GM23338 (cell line): ENCODE results near the gene ABCD1. TPM values are rescaled to one million over a fixed set of nuclear protein-coding genes. Genes with fewer than 3 reads are reported as not detected.

Experiments used
- ATAC-seq: fragments of 200-7000 bp; cut with Tn5 transposase; 3 replicates; pipeline ENCODE4 v1.9.1; 2020
- DNase-seq: peaks from one replicate; pipeline ENCODE4 v3.0.0-alpha.2; 2015; ENCODE audit warnings: low spot score
- H2AFZ ChIP-seq: fragments of 200-600 bp; sonication (generic); 2 replicates; pipeline ENCODE4 v1.8.0; 2016; ENCODE audit warnings: antibody characterized with exemption, mild to moderate bottlenecking, moderate library complexity
- H3F3A ChIP-seq: fragments of 200-600 bp; sonication (generic); replicated peaks from 2 replicates; pipeline ENCODE4 v1.8.0; 2017; ENCODE audit warnings: antibody characterized with exemption, mixed run types, low read depth
- H3K27ac ChIP-seq: fragments of 200-600 bp; sonication (generic); 2 replicates; pipeline ENCODE4 v1.6.1; 2016; ENCODE audit warnings: low read depth
- H3K27me3 ChIP-seq: fragments of 200-600 bp; sonication (generic); 2 replicates; pipeline ENCODE4 v1.8.0; 2016; ENCODE audit warnings: mild to moderate bottlenecking, mixed run types, moderate library complexity; ENCODE audit not compliant: insufficient read depth
- H3K36me3 ChIP-seq: fragments of 200-600 bp; sonication (generic); 2 replicates; pipeline ENCODE4 v1.8.0; 2016; ENCODE audit warnings: mild to moderate bottlenecking; ENCODE audit not compliant: insufficient read depth
- H3K4me1 ChIP-seq: fragments of 200-600 bp; sonication (generic); 2 replicates; pipeline ENCODE4 v1.8.0; 2016; ENCODE audit warnings: mild to moderate bottlenecking, moderate library complexity; ENCODE audit not compliant: insufficient read depth
- H3K4me2 ChIP-seq: fragments of 200-600 bp; sonication (generic); 2 replicates; pipeline ENCODE4 v1.7.1; 2017; ENCODE audit warnings: mixed run types
- H3K4me3 ChIP-seq: fragments of 200-600 bp; sonication (generic); 2 replicates; pipeline ENCODE4 v1.6.1; 2016; ENCODE audit warnings: mixed run types
- H3K79me2 ChIP-seq: fragments of 200-600 bp; sonication (generic); replicated peaks from 2 replicates; pipeline ENCODE4 v1.8.0; 2017; ENCODE audit warnings: mild to moderate bottlenecking; ENCODE audit not compliant: insufficient read depth
- H3K9me2 ChIP-seq: fragments of 200-600 bp; sonication (generic); 2 replicates; pipeline ENCODE4 v1.8.0; 2017; ENCODE audit not compliant: insufficient read depth
- H4K20me1 ChIP-seq: fragments of 200-600 bp; sonication (generic); replicated peaks from 2 replicates; pipeline ENCODE4 v1.8.0; 2017; ENCODE audit warnings: mild to moderate bottlenecking; ENCODE audit not compliant: insufficient read depth
- H3K27ac Mint-ChIP-seq: 2 replicates; pipeline ENCODE4 v1.8.0; 2020; ENCODE audit warnings: inconsistent platforms, mild to moderate bottlenecking, moderate library complexity, mixed read lengths
- H3K27me3 Mint-ChIP-seq: 3 replicates; pipeline ENCODE4 v1.8.0; 2022; ENCODE audit warnings: low read depth, mild to moderate bottlenecking, moderate library complexity, mixed read lengths, inconsistent platforms; ENCODE audit not compliant: insufficient read depth, poor library complexity
- H3K36me3 Mint-ChIP-seq: 3 replicates; pipeline ENCODE4 v1.8.0; 2021; ENCODE audit warnings: low read depth, mild to moderate bottlenecking, inconsistent platforms, moderate library complexity, mixed read lengths
- H3K4me1 Mint-ChIP-seq: 3 replicates; pipeline ENCODE4 v1.8.0; 2020; ENCODE audit warnings: mild to moderate bottlenecking, inconsistent platforms, mixed read lengths
- H3K4me3 Mint-ChIP-seq: 3 replicates; pipeline ENCODE4 v1.8.0; 2021; ENCODE audit warnings: moderate library complexity, mild to moderate bottlenecking, inconsistent platforms, mixed read lengths
- H3K9me3 Mint-ChIP-seq: 3 replicates; pipeline ENCODE4 v1.8.0; 2020; ENCODE audit warnings: moderate library complexity, mild to moderate bottlenecking, inconsistent platforms, mixed read lengths
- CREB1 ChIP-seq: fragments of 250-450 bp; sonication (Bioruptor Pico); IDR thresholded peaks from 2 replicates; pipeline ENCODE4 v1.5.0; 2020; ENCODE audit warnings: low read depth, mild to moderate bottlenecking, moderate library complexity
- EZH2 ChIP-seq: fragments of 200-600 bp; sonication (generic); IDR thresholded peaks from one replicate; pipeline ENCODE4 v1.8.0; 2017; ENCODE audit warnings: antibody characterized with exemption, mild to moderate bottlenecking, low read depth; ENCODE audit not compliant: unreplicated experiment
- EZH2phosphoT487 ChIP-seq: fragments of 200-600 bp; sonication (generic); IDR thresholded peaks from one replicate; pipeline ENCODE4 v1.8.1; 2018; ENCODE audit warnings: antibody characterized with exemption; ENCODE audit not compliant: unreplicated experiment
- JUNB ChIP-seq: IDR thresholded peaks from one replicate; pipeline ENCODE4 v1.6.1; 2016; ENCODE audit warnings: antibody characterized with exemption; ENCODE audit not compliant: unreplicated experiment
- ZNF331 ChIP-seq: fragments of 250-450 bp; sonication (Bioruptor Pico); IDR thresholded peaks from 2 replicates; pipeline ENCODE4 v1.5.0; 2020; ENCODE audit warnings: low read depth, mild to moderate bottlenecking, moderate library complexity
- polyA plus RNA-seq: library from polyadenylated mRNA; unstranded; fragments of >200 nt; fragmentation: Nextera tagmentation; extraction: Ambion mirVana; gene quantifications from 2 replicates; pipeline ENCODE4 v1.2.1, GENCODE V29; 2016
- total RNA-seq: library from RNA; depleted of rRNA; stranded (reverse); fragments of >200 nt; shearing (Covaris generic); gene quantifications from 2 replicates; pipeline ENCODE4 v1.2.3, GENCODE V29; 2014
- TF ChIP-seq, protein P1 (sequence below), 2 experiments: fragments of 200-600 bp in 1 of 2; sonication (generic) in 1 of 2; conservative IDR thresholded peaks; 2 replicates each; pipeline versions ENCODE4 v1.5.1 to v1.6.1; 2016 to 2017; ENCODE audit warnings: antibody characterized with exemption in 2 of 2, low read depth in 2 of 2, mild to moderate bottlenecking in 2 of 2, moderate library complexity in 1 of 2
- TF ChIP-seq, protein P2 (sequence below): IDR thresholded peaks from one replicate; pipeline ENCODE4 v1.6.1; 2018; ENCODE audit warnings: antibody characterized with exemption; ENCODE audit not compliant: unreplicated experiment
- TF ChIP-seq, protein P3 (sequence below): IDR thresholded peaks from 2 replicates; pipeline ENCODE4 v1.6.1; 2016; ENCODE audit warnings: antibody characterized with exemption
- TF ChIP-seq, protein P4 (sequence below): fragments of 250-450 bp; sonication (Bioruptor Pico); IDR thresholded peaks from 2 replicates; pipeline ENCODE4 v1.5.0; 2020; ENCODE audit warnings: mild to moderate bottlenecking, moderate library complexity

The ABCD1 gene
- total and polyA plus RNA-seq, 2 experiments from 2014 or later: 2.4 to 8.9 TPM

DNA sequence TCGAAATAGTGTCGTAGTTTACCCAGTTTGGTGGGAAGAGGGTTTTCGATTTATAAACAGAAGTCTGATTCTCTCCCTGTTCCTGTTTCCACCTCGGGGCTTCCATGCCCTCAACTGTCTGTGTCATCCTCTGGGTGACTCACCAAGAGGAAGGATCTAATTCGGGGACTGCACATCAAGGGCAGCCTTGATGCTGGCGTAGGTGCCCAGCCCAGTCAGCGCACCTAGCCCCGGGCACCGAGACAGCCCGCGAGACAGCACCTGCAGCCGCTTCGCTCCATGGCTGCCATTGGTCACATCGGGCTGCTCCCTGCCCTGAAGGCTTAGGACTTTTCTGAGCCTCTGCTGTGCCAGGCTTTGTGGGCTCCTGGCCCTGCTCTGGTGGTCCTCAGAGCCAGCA lies 7.7 kb downstream of the ABCD1 start (continued):
- TF ChIP-seq, protein P1, sequence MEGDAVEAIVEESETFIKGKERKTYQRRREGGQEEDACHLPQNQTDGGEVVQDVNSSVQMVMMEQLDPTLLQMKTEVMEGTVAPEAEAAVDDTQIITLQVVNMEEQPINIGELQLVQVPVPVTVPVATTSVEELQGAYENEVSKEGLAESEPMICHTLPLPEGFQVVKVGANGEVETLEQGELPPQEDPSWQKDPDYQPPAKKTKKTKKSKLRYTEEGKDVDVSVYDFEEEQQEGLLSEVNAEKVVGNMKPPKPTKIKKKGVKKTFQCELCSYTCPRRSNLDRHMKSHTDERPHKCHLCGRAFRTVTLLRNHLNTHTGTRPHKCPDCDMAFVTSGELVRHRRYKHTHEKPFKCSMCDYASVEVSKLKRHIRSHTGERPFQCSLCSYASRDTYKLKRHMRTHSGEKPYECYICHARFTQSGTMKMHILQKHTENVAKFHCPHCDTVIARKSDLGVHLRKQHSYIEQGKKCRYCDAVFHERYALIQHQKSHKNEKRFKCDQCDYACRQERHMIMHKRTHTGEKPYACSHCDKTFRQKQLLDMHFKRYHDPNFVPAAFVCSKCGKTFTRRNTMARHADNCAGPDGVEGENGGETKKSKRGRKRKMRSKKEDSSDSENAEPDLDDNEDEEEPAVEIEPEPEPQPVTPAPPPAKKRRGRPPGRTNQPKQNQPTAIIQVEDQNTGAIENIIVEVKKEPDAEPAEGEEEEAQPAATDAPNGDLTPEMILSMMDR (conservative IDR thresholded peaks at IDR 0.05; ENCODE audit: low read depth in 2 of 2): no peak
- TF ChIP-seq, protein P2, sequence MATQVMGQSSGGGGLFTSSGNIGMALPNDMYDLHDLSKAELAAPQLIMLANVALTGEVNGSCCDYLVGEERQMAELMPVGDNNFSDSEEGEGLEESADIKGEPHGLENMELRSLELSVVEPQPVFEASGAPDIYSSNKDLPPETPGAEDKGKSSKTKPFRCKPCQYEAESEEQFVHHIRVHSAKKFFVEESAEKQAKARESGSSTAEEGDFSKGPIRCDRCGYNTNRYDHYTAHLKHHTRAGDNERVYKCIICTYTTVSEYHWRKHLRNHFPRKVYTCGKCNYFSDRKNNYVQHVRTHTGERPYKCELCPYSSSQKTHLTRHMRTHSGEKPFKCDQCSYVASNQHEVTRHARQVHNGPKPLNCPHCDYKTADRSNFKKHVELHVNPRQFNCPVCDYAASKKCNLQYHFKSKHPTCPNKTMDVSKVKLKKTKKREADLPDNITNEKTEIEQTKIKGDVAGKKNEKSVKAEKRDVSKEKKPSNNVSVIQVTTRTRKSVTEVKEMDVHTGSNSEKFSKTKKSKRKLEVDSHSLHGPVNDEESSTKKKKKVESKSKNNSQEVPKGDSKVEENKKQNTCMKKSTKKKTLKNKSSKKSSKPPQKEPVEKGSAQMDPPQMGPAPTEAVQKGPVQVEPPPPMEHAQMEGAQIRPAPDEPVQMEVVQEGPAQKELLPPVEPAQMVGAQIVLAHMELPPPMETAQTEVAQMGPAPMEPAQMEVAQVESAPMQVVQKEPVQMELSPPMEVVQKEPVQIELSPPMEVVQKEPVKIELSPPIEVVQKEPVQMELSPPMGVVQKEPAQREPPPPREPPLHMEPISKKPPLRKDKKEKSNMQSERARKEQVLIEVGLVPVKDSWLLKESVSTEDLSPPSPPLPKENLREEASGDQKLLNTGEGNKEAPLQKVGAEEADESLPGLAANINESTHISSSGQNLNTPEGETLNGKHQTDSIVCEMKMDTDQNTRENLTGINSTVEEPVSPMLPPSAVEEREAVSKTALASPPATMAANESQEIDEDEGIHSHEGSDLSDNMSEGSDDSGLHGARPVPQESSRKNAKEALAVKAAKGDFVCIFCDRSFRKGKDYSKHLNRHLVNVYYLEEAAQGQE: no peak
- TF ChIP-seq JUNB (no peak), CREB1 (CRISPR knock-in tag) (no peak), ZNF331 (CRISPR knock-in tag) (no peak), EZH2phosphoT487 (no peak), EZH2 (no peak)
- TF ChIP-seq, protein P3, sequence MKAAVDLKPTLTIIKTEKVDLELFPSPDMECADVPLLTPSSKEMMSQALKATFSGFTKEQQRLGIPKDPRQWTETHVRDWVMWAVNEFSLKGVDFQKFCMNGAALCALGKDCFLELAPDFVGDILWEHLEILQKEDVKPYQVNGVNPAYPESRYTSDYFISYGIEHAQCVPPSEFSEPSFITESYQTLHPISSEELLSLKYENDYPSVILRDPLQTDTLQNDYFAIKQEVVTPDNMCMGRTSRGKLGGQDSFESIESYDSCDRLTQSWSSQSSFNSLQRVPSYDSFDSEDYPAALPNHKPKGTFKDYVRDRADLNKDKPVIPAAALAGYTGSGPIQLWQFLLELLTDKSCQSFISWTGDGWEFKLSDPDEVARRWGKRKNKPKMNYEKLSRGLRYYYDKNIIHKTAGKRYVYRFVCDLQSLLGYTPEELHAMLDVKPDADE: no peak

DNA sequence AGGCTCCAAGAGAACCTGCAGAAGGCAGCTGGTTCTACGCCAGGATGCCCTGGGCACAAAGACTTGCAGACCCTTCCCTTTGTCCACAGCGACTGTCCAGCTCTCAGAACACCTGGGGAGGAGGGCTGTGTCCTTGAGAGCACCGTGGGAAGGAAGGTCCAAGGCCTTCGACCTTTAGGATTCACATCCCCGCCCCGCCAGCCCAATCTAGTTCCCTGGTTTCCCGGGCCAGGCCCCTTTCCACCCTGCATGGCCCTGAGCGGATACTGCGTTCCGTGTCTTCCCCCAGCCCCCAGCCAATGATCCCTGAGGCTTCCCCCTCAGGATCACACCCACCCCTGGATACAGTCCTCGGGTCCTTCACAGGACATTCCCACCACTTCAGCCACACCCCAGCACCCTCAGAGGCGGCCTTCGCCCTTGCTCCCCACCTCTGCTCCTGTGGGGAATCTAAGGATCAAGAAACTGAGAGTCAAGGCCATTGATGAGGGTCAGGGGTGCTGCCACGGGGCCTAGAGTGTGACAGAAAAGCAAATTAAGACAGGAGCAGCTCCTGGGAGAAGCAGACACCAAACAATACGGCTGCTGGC lies 9.1 kb downstream of the ABCD1 start:
- H3K27me3 Mint-ChIP-seq: peaks cover 5% of the 10 kb centered on the region
- H3K9me3 Mint-ChIP-seq: peaks cover 2% of the 10 kb centered on the region; the same call in 1 of the 3 replicates
- Histone ChIP-seq H3K4me3 (no peak overlapping the region), H3K4me2 (no peak overlapping the region), H3K27ac (no peak overlapping the region), H3K36me3 (no peaks in the 10 kb centered on the region), H3F3A (no peaks in the 10 kb centered on the region), H3K27me3 (no peaks in the 10 kb centered on the region), H3K9me2 (no peaks in the 10 kb centered on the region), H3K79me2 (no peaks in the 10 kb centered on the region), H2AFZ (no peak overlapping the region), H3K4me1 (no peaks in the 10 kb centered on the region), H4K20me1 (no peaks in the 10 kb centered on the region)
- peaks cover 9% of the 10 kb centered on the region; the same call in 1 of the 3 replicates for H3K36me3 Mint-ChIP-seq
- H3K4me3 Mint-ChIP-seq: no peak overlapping the region
- no peak overlapping the region for H3K27ac Mint-ChIP-seq
- H3K4me1 Mint-ChIP-seq: peaks cover 7% of the 10 kb centered on the region
- ATAC-seq (no peak), DNase-seq (no peak)
- TF ChIP-seq, protein P1 (conservative IDR thresholded peaks at IDR 0.05; ENCODE audit: low read depth in 2 of 2): no peak
- TF ChIP-seq, protein P4, sequence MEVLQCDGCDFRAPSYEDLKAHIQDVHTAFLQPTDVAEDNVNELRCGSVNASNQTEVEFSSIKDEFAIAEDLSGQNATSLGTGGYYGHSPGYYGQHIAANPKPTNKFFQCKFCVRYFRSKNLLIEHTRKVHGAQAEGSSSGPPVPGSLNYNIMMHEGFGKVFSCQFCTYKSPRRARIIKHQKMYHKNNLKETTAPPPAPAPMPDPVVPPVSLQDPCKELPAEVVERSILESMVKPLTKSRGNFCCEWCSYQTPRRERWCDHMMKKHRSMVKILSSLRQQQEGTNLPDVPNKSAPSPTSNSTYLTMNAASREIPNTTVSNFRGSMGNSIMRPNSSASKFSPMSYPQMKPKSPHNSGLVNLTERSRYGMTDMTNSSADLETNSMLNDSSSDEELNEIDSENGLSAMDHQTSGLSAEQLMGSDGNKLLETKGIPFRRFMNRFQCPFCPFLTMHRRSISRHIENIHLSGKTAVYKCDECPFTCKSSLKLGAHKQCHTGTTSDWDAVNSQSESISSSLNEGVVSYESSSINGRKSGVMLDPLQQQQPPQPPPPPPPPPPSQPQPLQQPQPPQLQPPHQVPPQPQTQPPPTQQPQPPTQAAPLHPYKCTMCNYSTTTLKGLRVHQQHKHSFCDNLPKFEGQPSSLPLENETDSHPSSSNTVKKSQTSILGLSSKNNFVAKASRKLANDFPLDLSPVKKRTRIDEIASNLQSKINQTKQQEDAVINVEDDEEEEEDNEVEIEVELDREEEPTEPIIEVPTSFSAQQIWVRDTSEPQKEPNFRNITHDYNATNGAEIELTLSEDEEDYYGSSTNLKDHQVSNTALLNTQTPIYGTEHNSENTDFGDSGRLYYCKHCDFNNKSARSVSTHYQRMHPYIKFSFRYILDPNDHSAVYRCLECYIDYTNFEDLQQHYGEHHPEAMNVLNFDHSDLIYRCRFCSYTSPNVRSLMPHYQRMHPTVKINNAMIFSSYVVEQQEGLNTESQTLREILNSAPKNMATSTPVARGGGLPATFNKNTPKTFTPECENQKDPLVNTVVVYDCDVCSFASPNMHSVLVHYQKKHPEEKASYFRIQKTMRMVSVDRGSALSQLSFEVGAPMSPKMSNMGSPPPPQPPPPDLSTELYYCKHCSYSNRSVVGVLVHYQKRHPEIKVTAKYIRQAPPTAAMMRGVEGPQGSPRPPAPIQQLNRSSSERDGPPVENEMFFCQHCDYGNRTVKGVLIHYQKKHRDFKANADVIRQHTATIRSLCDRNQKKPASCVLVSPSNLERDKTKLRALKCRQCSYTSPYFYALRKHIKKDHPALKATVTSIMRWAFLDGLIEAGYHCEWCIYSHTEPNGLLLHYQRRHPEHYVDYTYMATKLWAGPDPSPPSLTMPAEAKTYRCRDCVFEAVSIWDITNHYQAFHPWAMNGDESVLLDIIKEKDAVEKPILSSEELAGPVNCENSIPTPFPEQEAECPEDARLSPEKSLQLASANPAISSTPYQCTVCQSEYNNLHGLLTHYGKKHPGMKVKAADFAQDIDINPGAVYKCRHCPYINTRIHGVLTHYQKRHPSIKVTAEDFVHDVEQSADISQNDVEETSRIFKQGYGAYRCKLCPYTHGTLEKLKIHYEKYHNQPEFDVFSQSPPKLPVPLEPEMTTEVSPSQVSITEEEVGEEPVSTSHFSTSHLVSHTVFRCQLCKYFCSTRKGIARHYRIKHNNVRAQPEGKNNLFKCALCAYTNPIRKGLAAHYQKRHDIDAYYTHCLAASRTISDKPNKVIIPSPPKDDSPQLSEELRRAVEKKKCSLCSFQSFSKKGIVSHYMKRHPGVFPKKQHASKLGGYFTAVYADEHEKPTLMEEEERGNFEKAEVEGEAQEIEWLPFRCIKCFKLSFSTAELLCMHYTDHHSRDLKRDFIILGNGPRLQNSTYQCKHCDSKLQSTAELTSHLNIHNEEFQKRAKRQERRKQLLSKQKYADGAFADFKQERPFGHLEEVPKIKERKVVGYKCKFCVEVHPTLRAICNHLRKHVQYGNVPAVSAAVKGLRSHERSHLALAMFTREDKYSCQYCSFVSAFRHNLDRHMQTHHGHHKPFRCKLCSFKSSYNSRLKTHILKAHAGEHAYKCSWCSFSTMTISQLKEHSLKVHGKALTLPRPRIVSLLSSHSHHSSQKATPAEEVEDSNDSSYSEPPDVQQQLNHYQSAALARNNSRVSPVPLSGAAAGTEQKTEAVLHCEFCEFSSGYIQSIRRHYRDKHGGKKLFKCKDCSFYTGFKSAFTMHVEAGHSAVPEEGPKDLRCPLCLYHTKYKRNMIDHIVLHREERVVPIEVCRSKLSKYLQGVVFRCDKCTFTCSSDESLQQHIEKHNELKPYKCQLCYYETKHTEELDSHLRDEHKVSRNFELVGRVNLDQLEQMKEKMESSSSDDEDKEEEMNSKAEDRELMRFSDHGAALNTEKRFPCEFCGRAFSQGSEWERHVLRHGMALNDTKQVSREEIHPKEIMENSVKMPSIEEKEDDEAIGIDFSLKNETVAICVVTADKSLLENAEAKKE (CRISPR knock-in tag): no peak
